Bone marrow (tissue), 2 donors: Measurements from ENCODE around the gene GAS2L3.
"Not testable (repeated sequence)": the region's sequence is repeated elsewhere in the genome, so short reads cannot be mapped to it uniquely, and the experiment has no call there.

Experiments
- DNase-seq, 2 donors: peaks; one replicate each; lab custom pipeline; 2025; lab: John Stamatoyannopoulos, UW

Gene GAS2L3

DNA sequence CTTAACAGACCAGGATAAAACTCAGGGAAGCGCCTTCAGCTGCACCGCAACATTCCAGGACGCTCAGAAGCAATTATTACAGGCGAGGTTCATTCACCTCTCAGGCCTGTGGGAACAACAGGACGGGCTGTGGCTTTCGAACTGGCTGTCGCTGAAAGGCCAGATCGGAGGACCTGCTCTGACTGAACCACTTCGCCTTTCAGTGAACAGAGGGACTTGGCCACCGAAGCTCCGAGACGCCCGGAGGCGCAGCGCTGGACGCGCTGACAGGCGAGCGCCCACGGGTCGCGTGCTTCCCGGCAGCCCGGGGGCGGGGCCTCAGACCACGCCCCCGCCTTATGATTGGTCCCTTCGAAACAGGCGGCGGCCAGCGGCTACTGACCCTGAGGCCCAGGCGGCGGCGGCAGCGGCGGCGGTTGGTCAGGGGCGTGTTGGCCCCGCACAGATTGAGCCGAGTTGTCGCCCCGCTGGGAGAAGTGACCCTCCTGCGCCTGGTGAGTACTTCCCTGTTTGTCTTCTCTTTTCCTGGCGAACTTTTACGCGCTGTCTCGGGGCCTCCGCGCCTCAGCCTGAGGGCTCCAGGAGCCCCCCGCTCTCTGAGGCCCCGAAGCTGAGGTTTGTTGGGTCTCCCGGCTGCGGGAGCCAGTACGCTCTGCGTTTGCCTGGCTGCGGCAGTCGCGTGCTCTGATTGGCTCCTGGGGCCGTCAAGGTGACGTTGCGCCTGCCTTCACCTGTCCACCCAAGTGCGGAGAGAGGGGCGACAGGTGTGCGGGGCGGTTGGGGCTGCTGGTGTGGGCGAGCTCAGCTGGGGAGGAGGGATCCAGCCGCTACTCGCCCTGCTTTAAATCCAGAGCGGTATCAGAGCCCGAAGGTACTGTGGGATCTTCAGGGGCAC, at the start of gene GAS2L3:
Gene GAS2L3 (plus strand): TSS at position 393 of the 895 bp plus-strand sequence. CDS start 21,221 bp downstream, outside the sequence.
- peak in 1 of 2 donors; percentile 63 for DNase-seq

DNA sequence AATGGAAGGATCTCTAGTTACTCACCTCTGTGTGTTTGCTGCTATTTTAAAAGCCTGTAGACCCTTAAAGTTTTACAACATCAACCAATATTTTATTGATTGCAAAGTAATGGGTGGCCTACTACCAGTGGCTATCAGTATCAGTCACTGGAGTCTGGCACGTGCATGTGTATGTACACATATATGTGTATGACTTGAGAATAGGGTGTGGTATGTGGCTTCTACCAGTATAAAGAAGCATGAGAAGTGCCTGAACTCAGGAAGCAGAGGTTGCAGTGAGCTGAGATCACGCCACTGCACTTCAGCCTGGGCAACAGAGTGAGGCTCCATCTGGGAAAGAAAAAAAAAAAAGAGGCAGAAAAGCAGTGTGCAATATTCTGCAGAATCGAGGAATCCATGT, 45.5 kb upstream of the GAS2L3 start:
- DNase-seq, result no peak

DNA sequence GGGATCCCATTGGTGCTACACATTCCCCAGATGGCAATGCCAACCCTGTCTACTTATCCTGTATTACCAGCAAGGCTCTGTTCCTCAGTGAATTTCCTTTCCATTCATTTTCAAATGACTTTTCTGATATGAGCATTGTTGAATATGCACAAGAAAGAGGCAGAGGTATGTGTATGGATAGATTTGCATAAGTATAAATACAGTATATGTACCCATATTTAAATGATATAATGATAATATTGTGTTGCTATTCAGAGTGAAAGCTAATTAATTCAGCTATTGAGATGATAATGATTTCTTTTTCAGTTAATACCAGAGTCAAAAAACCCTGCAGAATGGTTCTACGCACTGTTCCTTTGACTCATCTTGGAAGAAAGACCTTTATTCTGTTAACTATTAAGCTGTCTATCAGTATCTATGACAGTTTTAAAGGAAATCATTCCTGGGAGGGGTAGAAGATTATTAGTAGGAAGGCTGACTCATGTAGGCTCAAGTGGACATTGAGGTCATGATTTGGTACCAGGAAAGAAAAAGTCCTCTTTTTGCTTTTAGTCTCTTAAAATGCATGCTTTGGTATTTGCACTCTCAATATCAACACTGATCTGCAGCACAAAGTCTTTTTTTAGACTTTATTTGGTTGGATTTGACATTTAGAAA, 44.9 kb upstream of the GAS2L3 start:
- no peak for DNase-seq

DNA sequence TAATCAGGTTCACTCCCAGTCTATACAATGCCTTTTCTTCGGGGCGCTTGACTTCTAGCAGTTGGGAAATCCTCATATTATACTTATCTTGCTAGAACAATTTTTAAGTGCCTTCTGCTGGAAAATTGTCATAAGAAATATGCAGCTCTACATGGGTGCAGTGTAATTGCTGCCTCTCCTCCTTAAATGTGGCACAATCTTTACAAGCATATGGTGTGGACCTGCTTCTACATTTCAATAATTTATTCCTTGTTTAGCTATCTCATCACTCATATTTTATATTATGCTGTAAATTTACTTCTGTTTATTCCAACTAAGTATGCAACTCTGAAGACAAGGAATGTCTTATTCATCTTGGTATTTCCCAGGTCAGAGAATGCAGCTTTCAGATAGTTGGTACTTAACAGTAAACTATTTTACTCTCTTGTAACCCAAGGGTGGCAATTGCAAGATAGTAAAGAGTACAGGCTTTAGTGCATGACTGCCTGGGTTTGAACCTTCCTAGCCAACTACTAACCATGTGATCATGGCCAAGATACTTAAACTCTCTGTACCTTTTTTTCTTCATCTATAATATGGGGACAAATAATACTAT, 43.6 kb upstream of the GAS2L3 start:
- no peak for DNase-seq

DNA sequence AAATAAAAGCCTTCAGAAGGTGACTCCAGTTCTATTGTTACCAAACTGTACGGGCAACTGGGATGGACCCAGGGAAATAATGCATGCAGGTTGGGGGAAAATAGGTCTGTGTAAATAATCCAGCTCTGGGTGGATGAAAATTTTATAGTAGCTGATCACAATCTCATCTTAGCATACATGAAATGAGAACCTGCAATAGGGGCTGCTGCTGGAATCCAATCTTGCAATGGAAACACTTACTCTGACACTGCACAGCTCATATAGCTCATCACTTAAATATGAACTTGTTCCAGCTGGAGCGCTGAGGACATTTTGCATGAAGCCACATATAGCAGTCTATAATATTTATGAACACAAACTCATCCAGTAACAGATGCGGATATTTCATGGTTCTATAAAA, 40.1 kb upstream of the GAS2L3 start:
- no peak for DNase-seq

DNA sequence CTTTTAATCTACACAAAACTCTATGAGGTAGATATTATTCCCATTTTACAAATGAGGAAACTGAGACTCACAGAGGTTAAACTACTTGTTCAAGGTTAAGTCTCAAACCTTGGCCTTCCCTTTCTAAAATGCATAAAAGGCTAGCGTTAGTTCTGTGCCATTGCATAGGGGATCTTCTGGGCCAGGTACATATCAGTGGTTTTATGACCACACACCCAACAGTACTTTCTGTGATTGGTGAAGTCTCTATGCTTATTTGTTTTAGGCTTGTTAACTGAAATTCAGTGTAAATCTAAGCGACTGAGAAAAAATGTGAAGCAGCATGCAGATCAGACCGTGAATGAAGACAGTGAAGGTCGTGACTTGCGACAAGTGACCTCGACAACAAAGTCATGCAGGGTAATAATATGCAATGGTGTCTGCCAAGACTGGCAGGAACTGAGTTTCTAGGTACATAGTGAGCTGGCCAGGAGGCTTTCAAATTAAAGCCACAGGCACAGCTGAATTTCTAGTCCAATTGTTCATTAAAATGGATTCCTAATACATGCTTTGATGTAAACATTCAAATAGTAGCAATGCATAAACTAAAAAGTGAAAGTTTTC, 38.8 kb upstream of the GAS2L3 start:
- no peak for DNase-seq

DNA sequence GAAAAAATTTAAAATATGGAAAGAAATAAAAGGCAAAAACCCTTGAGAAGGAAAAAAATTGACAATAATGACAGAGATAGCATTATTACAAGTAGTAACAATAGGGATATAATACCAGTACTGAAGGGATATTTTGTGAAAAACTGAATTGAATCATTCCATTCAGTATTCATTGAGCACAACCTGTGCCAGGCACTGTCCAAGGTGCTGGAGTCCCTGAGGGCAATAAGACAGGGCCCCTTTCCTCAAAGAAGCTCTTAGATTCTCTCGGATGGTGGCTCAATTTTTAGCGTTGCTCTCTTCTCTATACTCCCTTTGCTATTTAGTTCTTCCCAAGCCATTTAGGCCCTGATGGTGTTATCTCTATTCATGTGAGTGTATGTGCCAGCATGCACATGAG, 34.3 kb upstream of the GAS2L3 start:
- no peak for DNase-seq

DNA sequence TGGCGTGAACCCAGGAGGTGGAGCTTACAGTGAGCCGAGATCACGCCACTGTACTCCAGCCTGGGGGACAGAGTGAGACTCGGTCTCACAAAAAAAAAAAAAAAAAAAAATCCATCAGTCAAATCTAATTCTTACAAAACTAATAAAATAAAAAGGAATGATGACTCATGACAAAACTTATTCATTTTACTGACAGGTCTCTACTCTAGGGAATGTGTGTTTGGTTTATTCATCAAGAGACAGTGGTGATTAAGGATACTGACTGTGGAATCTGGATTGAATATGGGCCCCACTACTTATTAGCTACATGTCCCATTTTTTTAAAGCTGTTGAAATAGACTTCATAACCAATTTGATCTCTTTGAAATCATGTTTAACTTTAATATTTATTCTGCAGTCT, 29.3 kb upstream of the GAS2L3 start:
- DNase-seq, result no peak

DNA sequence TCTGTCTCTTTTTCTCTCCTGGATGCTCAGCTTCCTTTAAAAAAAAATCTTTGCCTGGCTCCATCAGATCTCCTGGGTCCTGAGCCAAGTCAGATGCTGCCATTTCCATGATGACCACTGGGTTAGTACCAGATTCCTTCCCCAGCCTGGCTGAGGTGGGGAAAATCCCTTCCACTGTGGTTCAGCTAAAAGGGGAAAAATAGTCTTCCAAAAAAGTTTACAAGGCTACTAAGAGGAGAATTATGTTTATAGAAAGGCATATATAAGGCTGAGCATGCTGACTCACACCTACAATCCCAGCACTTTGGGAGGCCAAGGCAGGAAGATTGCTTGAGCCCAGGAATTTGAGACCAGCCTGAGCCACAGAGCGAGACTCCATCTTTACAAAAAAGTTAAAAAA, 28.4 kb upstream of the GAS2L3 start:
- no peak for DNase-seq

DNA sequence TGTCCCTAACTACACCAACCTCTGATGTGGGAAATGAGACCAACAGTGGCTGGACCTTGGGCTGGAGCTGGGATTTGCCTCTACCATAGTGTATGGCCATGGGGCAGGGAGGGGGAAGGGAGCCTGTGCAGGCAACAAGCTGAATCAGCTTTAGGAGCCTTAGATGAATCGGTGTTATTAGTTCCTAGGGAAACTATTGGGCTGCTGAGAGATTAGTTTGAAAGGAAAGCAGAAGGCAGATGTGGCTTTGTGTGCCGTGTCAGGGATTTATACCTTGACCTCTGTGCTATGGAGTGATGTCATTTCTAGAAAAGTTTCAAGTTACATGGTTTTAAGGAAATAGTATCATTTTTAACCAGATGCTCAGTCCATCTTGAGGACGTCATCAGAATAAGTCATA, 19.5 kb upstream of the GAS2L3 start:
- no peak for DNase-seq

DNA sequence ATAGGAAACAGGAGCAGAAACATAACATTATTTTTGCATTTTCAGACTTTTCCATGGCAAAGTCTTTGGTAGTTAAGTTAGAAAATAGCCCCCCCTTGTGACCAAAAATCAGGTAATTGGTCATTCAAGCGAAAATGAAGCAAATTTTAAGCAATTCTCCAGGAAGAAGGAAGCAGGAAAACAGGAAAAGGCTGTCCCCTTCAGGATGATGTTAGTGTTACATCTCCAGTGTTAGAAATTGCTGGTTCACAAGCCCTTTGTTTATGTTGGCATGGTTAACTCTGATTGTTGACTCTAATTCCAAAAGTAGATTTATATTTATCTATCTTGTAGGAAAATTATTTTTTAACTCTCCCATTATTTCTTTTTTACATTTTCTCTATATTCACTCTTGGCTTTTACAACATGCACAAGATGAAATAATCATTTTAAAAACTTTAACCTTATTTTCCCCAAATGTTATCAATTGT, 18.8 kb upstream of the GAS2L3 start:
- peak in 1 of 2 donors; percentile 19 for DNase-seq

DNA sequence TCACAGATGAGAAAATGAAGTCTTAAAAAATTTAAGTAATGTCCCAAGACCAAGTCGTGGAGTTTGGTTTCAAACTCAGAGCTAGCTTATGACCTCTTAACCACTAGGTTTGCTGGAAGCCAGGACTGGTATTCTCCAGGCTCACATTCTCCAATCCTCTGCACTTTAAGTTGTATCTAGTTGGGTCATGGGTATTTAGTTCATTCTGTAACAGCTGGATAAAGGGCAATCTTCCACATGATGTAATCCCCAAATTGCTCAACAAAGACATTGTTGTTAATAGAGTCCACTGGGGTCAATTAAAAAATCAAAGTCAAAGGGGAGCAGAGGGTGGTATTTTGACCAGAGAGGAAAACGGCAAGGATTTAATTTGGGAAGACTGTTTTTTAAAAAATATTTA, 17.8 kb upstream of the GAS2L3 start:
- no peak for DNase-seq

DNA sequence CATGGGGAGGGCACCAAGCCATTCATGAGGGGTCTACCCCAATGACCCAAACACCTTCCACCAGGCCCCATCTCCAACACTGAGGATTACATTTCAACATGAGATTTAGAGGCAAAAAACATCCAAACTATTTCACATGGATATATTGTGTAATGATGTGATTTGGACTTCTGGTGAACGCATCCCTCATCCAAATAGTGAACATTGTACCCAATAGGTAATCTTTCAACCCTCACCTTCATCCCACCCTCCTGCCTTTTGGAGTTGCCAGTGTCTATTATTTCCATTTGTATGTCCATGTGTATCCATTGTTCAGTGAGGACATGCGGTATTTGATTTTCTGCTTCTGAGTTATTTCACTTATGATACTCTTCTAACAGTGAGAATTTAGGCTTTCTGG, 16.1 kb upstream of the GAS2L3 start:
- DNase-seq, result no peak

DNA sequence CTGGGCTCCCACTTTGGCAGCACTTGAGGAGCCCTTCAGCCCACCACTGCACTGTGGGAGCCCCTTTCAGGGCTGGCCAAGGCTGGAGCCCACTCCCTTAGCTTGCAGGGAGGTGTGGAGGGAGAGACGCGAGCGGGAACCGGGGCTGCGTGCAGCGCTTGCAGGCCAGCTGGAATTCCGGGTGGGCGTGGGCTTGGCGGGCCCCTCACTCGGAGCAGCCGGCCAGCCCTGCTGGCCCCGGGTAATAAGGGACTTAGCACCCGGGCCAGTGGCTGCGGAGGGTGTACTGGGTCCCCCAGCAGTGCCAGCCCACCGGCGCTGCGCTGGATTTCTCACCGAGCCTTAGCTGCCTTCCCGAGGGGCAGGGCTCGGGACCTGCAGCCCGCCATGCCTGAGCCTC, 14.2 kb upstream of the GAS2L3 start:
- DNase-seq, result not testable (repeated sequence)

DNA sequence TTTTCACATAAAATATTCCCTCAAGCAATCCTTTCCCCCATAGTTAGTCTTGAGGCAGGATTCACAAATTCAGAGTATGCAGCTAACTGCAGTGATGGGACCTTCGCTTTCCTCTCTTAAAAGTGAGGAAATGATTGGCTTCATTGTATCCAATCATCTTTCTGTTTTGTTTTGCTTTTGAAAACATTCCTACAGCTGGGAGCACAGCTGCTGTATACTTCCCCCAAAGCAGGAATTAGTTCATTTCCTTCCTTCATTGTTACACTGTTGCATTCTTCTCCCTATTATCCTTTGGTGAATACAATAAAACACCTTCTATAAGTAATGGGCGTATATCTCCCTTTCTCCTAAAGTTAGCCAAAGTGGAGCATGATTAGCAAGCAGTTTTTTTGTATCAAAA, 9.4 kb upstream of the GAS2L3 start:
- DNase-seq, result no peak

DNA sequence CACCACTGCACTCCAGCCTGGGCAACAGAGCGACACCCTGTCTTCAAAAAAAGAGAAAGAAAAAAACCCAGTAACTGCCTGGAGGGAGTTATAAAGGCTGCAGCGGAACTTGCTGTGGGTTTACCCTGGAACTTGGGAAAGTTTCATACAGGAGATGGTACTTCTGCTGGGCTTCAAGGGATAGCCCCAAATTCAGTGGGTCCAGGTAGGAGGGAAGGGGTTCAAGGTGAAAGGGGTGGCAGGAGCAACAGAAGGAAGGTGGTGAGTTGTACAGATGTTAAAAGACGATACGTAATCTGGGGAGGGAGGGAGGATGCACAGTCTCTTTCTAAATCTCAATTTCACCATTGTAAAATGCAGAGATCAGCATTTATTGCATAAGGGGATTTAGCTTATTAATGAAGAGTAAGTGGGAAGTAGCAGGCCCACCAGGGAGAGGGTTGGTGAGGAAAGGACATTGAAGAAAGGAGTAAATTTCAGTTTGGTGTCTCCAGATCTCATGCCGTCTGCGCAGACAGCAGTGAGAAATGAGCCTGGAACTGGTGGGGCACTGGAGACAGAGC, 8.5 kb upstream of the GAS2L3 start:
- DNase-seq, result no peak

DNA sequence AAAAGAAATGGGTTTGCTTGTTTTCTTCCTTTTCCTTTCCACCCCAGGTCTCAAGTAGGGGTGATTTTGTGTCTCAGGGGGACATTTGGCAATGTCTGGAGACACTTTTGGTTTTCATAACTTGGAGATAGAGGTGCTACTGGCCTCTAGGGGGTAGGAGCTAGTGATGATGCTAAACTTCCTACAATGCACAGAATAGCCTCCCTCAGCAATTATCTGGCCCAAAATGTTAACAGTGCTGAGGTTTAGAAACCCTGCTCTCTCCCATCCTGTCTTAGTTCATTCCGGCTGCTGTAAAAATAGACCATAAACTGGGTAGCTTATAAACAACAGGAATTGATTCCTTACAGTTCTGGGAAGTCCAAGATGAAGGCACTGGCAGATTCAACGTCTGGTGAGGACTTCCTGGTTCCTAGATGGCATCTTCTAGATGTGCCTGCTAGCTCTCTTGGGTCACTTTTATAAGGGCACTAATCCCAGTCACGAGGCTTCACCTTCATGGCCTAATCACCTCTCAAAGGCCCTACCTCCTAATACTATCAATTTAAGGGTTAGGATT, 7.4 kb upstream of the GAS2L3 start:
- no peak for DNase-seq

DNA sequence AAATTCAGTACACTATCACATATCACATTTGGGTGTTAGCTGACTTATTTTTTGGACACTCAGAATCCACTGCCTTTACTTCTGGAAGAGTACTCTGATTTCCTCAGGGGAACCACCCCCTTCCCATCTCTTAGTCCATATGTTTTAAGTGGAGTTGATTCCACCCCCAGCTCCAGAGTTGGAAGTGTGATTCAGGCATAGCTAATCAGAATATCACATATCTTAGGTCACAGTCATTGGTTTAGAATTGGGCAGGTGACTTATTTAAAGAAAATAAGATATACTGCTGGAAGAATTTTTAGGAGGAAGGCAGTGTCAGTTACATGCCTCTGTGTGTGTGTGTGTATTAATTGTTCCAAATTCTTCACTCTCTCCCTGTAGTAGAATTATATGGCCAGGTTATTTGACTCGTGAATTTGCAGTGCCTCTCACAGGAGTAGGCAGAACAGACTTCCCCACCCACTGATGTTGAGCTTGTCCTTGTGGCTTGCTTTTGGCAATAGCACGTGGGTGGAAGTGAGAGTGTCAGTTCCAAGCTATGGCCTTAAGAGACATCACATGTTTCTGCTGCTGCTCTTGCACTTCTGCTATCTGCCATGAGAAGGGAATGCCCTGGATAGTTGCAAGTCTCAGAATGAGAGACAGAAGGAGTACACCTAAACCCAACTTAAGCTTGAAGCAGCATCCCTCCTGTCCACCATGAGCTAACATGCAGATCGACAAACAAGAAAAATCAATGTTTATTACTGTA, 6.4 kb upstream of the GAS2L3 start:
- DNase-seq, result no peak

DNA sequence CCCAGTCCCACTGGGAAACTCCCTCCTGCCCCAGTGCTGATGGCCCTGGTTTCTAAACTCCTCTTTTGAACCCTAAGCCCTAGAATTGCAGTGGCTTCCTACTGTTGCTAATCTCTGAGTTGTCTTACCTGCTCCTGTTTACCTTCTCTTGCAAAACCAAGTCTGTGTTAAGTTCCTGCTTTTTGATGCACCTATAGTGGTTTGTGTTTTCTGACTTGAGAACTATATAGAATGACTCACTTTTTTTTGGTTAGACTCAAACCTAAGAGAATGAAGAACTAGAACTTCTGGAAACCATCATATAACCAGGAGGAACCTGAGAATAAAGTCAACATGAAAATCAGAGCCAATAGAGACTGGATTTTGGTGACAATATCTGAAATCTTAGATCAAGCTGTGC, 5.5 kb upstream of the GAS2L3 start:
- DNase-seq, result no peak

DNA sequence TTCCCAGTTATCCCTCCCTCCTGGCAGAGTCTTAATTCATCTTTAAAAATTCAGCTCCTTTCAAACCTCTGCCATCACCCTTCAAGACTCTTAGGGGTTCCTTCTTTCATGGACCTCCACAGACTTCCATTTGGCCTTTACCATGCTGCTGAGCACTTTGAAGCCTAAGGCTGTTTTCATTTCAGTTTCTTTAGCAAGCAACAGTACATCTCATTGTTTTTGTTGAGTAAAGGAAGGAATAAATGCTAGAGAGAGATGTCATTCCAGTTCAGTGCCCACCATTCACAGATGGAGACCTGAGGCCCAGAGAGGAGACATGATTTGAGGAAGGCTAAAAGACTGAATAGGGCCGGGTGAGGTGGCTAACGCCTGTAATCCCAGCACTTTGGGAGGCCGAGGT, 1.3 kb upstream of the GAS2L3 start:
- DNase-seq, result no peak
